Measurements from ENCODE around the gene LNPK. TPM values are rescaled to one million over a fixed set of nuclear protein-coding genes. Genes with fewer than 3 reads are reported as not detected.

Gene LNPK
- total and polyA plus RNA-seq, 9 of the 15 experiments (the other 6 are each of a cell fraction or from before 2014, with no cell fraction given): 6.4 to 40.4 (median 21.3) TPM

- TF ChIP-seq MNT (conservative IDR thresholded peaks at IDR 0.05) (peak; percentile 51 to 69), HDGF (IDR thresholded peaks at IDR 0.05) (0 out of 2 replicates have a peak, but pooled peaks have one; percentile 31), ZNF197 (CRISPR knock-in tag; IDR thresholded peaks at IDR 0.05; ENCODE audit: low read depth) (0 out of 2 replicates have a peak, but pooled peaks have one; percentile 44), AFF1 (IDR thresholded peaks at IDR 0.05; ENCODE audit: low read depth in 1 of 2, partially characterized antibody in 2 of 2) (peak in 1 of 2 experiments; percentile 64), MLLT1 (IDR thresholded peaks at IDR 0.05) (peak in 1 of 2 experiments; percentile 37; a peak in 1 of 4 replicates), ZNF324 (CRISPR knock-in tag; IDR thresholded peaks at IDR 0.05) (no peak), TGIF2 (CRISPR knock-in tag; IDR thresholded peaks at IDR 0.05) (no peak), REST (IDR thresholded peaks at IDR 0.05; ENCODE audit: borderline replicate concordance) (no peak), REST (CRISPR knock-in tag; IDR thresholded peaks at IDR 0.05; ENCODE audit: low read depth) (no peak), MXI1 (IDR thresholded peaks at IDR 0.05; ENCODE audit: low read depth, low read length) (peak; percentile 83), CBFA2T2 (conservative IDR thresholded peaks at IDR 0.05) (no peak)
Measured at GRCh38 chr2:176001281-176001915, 669 bp downstream of the LNPK start (continued).

Data from K562 (cell line).